WTC11 (cell line): ENCODE results near the gene TNNI2. TPM values are rescaled to one million over a fixed set of nuclear protein-coding genes. Genes with fewer than 3 reads are reported as not detected.

ENCODE experiments used
- ATAC-seq: fragments of 200-7000 bp; cut with Tn5 transposase; 2 replicates; pipeline ENCODE4 v1.10.0; 2021; ENCODE audit warnings: mild to moderate bottlenecking, moderate library complexity
- CTCF ChIA-PET: fragments of 300-600 bp; sonication (Branson Sonifier 250); formaldehyde crosslinking; loops from one replicate; lab custom pipeline; 2021; ENCODE audit warnings: antibody characterized with exemption; lab: Charles Lee
- POLR2A ChIA-PET: fragments of 350-600 bp; sonication (Branson Sonifier 250); formaldehyde crosslinking; loops from one replicate; lab custom pipeline; 2021; ENCODE audit warnings: antibody characterized with exemption; lab: Charles Lee
- DNase-seq: peaks from one replicate; pipeline ENCODE4 v3.0.0; 2021; ENCODE audit warnings: low spot score
- H3K27ac Mint-ChIP-seq: 2 replicates; pipeline ENCODE4 v1.8.0; 2021; ENCODE audit warnings: mixed read lengths
- H3K27me3 Mint-ChIP-seq: 2 replicates; pipeline ENCODE4 v1.8.0; 2021; ENCODE audit warnings: low read depth, mild to moderate bottlenecking, moderate library complexity, mixed read lengths
- H3K36me3 Mint-ChIP-seq: 2 replicates; pipeline ENCODE4 v1.8.0; 2021; ENCODE audit warnings: mixed read lengths
- H3K4me1 Mint-ChIP-seq: 2 replicates; pipeline ENCODE4 v1.8.0; 2022; ENCODE audit warnings: mixed read lengths
- H3K4me3 Mint-ChIP-seq: 2 replicates; pipeline ENCODE4 v1.8.0; 2021; ENCODE audit warnings: mild to moderate bottlenecking, moderate library complexity, mixed read lengths
- H3K9me3 Mint-ChIP-seq: 2 replicates; pipeline ENCODE4 v1.8.0; 2021; ENCODE audit warnings: mixed read lengths
- AFF4 ChIP-seq: sonication (generic); formaldehyde crosslinking; IDR thresholded peaks from 2 replicates; pipeline ENCODE4 v1.8.1; 2023; ENCODE audit warnings: mild to moderate bottlenecking, missing genetic modification reagents, borderline replicate concordance
- CDX4 ChIP-seq: fragments of 250-450 bp; sonication (Bioruptor Pico); IDR thresholded peaks from 2 replicates; pipeline ENCODE4 v1.9.0; 2021; ENCODE audit warnings: moderate library complexity, mild to moderate bottlenecking, inconsistent platforms, borderline replicate concordance
- E2F4 ChIP-seq: sonication (generic); formaldehyde crosslinking; IDR thresholded peaks from 2 replicates; pipeline ENCODE4 v1.8.1; 2022; ENCODE audit warnings: low read depth, mild to moderate bottlenecking, moderate library complexity, missing genetic modification reagents, borderline replicate concordance
- FOXK1 ChIP-seq: sonication (generic); formaldehyde crosslinking; IDR thresholded peaks from 2 replicates; pipeline ENCODE4 v1.8.0; 2022; ENCODE audit warnings: mild to moderate bottlenecking, moderate library complexity, missing genetic modification reagents
- IRF1 ChIP-seq: sonication (generic); formaldehyde crosslinking; IDR thresholded peaks from 2 replicates; pipeline ENCODE4 v1.8.0; 2023; ENCODE audit warnings: missing genetic modification reagents
- MXD4 ChIP-seq: fragments of 250-450 bp; sonication (Bioruptor Pico); IDR thresholded peaks from 2 replicates; pipeline ENCODE4 v1.8.0; 2021; ENCODE audit warnings: mild to moderate bottlenecking, moderate library complexity, borderline replicate concordance
- OVOL2 ChIP-seq: fragments of 250-450 bp; sonication (Bioruptor Pico); IDR thresholded peaks from 2 replicates; pipeline ENCODE4 v1.9.0; 2021; ENCODE audit warnings: mild to moderate bottlenecking, borderline replicate concordance
- USF1 ChIP-seq: sonication (generic); formaldehyde crosslinking; IDR thresholded peaks from 2 replicates; pipeline ENCODE4 v1.8.0; 2022; ENCODE audit warnings: mild to moderate bottlenecking, missing genetic modification reagents
- ZNF138 ChIP-seq: sonication (generic); formaldehyde crosslinking; conservative IDR thresholded peaks from 2 replicates; pipeline ENCODE4 v1.8.1; 2022; ENCODE audit warnings: mild to moderate bottlenecking, moderate library complexity, missing genetic modification reagents
- ZNF263 ChIP-seq: sonication (generic); formaldehyde crosslinking; IDR thresholded peaks from 2 replicates; pipeline ENCODE4 v1.8.1; 2022; ENCODE audit warnings: low read depth, mild to moderate bottlenecking, moderate library complexity, missing genetic modification reagents
- ZNF396 ChIP-seq: fragments of 250-450 bp; sonication (Bioruptor Pico); IDR thresholded peaks from 2 replicates; pipeline ENCODE4 v1.8.0; 2021; ENCODE audit warnings: mild to moderate bottlenecking, moderate library complexity, borderline replicate concordance
- ZNF423 ChIP-seq: fragments of 250-450 bp; sonication (Bioruptor Pico); IDR thresholded peaks from 2 replicates; pipeline ENCODE4 v2.1.2; 2022; ENCODE audit warnings: mild to moderate bottlenecking, moderate library complexity
- ZNF671 ChIP-seq: fragments of 250-450 bp; sonication (Bioruptor Pico); IDR thresholded peaks from 2 replicates; pipeline ENCODE4 v1.8.0; 2021; ENCODE audit warnings: mild to moderate bottlenecking
- ZSCAN18 ChIP-seq: fragments of 250-450 bp; sonication (Bioruptor Pico); IDR thresholded peaks from 2 replicates; pipeline ENCODE4 v2.1.2; 2022; ENCODE audit warnings: mild to moderate bottlenecking, moderate library complexity
- total RNA-seq: library from RNA; stranded (reverse); gene quantifications from 3 replicates; pipeline ENCODE4 v1.2.3, GENCODE V29; 2021
- TF ChIP-seq, protein P1 (sequence below): fragments of 250-450 bp; sonication (Bioruptor Pico); IDR thresholded peaks from 2 replicates; pipeline ENCODE4 v1.9.0; 2021; ENCODE audit warnings: mild to moderate bottlenecking
- TF ChIP-seq, protein P2 (sequence below): sonication (generic); formaldehyde crosslinking; IDR thresholded peaks from 2 replicates; pipeline ENCODE4 v1.8.0; 2022; ENCODE audit warnings: mild to moderate bottlenecking, missing genetic modification reagents
- TF ChIP-seq, protein P3 (sequence below): fragments of 250-450 bp; sonication (Bioruptor Pico); IDR thresholded peaks from 2 replicates; pipeline ENCODE4 v1.9.0; 2021; ENCODE audit warnings: mild to moderate bottlenecking, borderline replicate concordance

TNNI2 gene
- total RNA-seq, 1 experiment from 2014 or later, result not detected

DNA sequence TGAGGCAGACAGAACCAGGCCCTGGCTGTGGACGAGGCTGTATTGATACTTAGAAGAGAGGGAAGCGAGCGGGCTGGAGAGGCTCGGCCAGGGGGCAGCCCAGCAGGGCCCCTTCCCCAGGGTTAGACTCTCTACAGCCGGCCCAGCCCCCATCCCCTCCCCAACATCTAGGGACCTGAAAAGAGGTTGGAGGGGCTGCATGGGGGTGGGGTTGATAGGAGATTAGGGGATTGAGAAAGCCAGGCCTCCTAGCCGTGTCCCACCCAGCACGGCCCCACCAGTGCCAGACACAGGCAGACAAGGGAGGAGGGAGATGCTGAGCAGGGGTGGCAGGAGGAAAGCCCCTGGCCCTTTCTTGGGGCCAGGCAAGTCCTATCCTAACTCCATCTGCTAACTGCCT lies 19.8 kb downstream of the TNNI2 start:
- no peaks in the 10 kb centered on the region for H3K36me3 Mint-ChIP-seq
- no peaks in the 10 kb centered on the region for H3K27me3 Mint-ChIP-seq
- no peak for ATAC-seq
- CTCF ChIA-PET, result interaction anchor here (0.9 to 2.4 kb wide), 3 partner anchors 18 to 59 kb away, joined by 3 to 6 read pairs (median 3); no protein-coding TSS in a partner anchor
- no peak for DNase-seq
- H3K4me3 Mint-ChIP-seq, result no peak overlapping the region
- H3K27ac Mint-ChIP-seq, result no peak overlapping the region
- TF ChIP-seq USF1 (CRISPR knock-in tag) (no peak), MXD4 (no peak), FOXK1 (CRISPR knock-in tag) (no peak), ZNF138 (CRISPR knock-in tag) (no peak), ZNF423 (CRISPR knock-in tag) (no peak), ZNF396 (CRISPR knock-in tag) (no peak), OVOL2 (no peak), IRF1 (CRISPR knock-in tag) (no peak), E2F4 (CRISPR knock-in tag) (no peak)
- TF ChIP-seq, protein P1, sequence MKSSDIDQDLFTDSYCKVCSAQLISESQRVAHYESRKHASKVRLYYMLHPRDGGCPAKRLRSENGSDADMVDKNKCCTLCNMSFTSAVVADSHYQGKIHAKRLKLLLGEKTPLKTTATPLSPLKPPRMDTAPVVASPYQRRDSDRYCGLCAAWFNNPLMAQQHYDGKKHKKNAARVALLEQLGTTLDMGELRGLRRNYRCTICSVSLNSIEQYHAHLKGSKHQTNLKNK (CRISPR knock-in tag), result no peak
- TF ChIP-seq, protein P2, sequence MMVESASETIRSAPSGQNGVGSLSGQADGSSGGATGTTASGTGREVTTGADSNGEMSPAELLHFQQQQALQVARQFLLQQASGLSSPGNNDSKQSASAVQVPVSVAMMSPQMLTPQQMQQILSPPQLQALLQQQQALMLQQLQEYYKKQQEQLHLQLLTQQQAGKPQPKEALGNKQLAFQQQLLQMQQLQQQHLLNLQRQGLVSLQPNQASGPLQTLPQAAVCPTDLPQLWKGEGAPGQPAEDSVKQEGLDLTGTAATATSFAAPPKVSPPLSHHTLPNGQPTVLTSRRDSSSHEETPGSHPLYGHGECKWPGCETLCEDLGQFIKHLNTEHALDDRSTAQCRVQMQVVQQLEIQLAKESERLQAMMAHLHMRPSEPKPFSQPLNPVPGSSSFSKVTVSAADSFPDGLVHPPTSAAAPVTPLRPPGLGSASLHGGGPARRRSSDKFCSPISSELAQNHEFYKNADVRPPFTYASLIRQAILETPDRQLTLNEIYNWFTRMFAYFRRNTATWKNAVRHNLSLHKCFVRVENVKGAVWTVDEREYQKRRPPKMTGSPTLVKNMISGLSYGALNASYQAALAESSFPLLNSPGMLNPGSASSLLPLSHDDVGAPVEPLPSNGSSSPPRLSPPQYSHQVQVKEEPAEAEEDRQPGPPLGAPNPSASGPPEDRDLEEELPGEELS (CRISPR knock-in tag), result no peak
- POLR2A ChIA-PET, result no interaction called here
- no peaks in the 10 kb centered on the region; the same call in 1 of the 2 replicates for H3K4me1 Mint-ChIP-seq
- H3K9me3 Mint-ChIP-seq, result no peaks in the 10 kb centered on the region

- CTCF ChIA-PET, result interaction anchor here (1.6 to 2.4 kb wide), 2 partner anchors 17 to 23 kb away, joined by 3 to 6 read pairs; no protein-coding TSS in a partner anchor
- Mint-ChIP-seq H3K4me3 (no peak overlapping the region), H3K27me3 (no peaks in the 10 kb centered on the region), H3K27ac (no peak overlapping the region), H3K4me1 (no peaks in the 10 kb centered on the region; the same call in 1 of the 2 replicates), H3K9me3 (no peaks in the 10 kb centered on the region), H3K36me3 (no peaks in the 10 kb centered on the region)
- ATAC-seq, result no peak
- no peak for DNase-seq
- POLR2A ChIA-PET, result no interaction called here
- TF ChIP-seq, protein P3, sequence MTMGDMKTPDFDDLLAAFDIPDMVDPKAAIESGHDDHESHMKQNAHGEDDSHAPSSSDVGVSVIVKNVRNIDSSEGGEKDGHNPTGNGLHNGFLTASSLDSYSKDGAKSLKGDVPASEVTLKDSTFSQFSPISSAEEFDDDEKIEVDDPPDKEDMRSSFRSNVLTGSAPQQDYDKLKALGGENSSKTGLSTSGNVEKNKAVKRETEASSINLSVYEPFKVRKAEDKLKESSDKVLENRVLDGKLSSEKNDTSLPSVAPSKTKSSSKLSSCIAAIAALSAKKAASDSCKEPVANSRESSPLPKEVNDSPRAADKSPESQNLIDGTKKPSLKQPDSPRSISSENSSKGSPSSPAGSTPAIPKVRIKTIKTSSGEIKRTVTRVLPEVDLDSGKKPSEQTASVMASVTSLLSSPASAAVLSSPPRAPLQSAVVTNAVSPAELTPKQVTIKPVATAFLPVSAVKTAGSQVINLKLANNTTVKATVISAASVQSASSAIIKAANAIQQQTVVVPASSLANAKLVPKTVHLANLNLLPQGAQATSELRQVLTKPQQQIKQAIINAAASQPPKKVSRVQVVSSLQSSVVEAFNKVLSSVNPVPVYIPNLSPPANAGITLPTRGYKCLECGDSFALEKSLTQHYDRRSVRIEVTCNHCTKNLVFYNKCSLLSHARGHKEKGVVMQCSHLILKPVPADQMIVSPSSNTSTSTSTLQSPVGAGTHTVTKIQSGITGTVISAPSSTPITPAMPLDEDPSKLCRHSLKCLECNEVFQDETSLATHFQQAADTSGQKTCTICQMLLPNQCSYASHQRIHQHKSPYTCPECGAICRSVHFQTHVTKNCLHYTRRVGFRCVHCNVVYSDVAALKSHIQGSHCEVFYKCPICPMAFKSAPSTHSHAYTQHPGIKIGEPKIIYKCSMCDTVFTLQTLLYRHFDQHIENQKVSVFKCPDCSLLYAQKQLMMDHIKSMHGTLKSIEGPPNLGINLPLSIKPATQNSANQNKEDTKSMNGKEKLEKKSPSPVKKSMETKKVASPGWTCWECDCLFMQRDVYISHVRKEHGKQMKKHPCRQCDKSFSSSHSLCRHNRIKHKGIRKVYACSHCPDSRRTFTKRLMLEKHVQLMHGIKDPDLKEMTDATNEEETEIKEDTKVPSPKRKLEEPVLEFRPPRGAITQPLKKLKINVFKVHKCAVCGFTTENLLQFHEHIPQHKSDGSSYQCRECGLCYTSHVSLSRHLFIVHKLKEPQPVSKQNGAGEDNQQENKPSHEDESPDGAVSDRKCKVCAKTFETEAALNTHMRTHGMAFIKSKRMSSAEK (CRISPR knock-in tag), result no peak
- no peak for TF ChIP-seq ZNF671 (CRISPR knock-in tag)
- TF ChIP-seq E2F4 (CRISPR knock-in tag), result no peak
- TF ChIP-seq MXD4, result no peak
- TF ChIP-seq ZNF263, result no peak
- TF ChIP-seq ZSCAN18 (CRISPR knock-in tag), result no peak
- TF ChIP-seq CDX4 (CRISPR knock-in tag), result no peak
- no peak for TF ChIP-seq AFF4 (CRISPR knock-in tag)
Measured at GRCh38 chr11:1859004-1859403, 20.2 kb downstream of the TNNI2 start.
